IPS-20b (cell line): ENCODE measurements around the gene NHS.

ENCODE experiments used
- H3K27ac ChIP-seq: one replicate; pipeline ENCODE4 v1.5.1; 2013; ENCODE audit warnings: low read length
- H3K27me3 ChIP-seq: 2 replicates; pipeline ENCODE4 v1.6.1; 2013; ENCODE audit warnings: mild to moderate bottlenecking, low read length, inconsistent platforms; ENCODE audit not compliant: insufficient read depth
- H3K36me3 ChIP-seq: 2 replicates; pipeline ENCODE4 v1.6.1; 2013; ENCODE audit warnings: low read depth, mild to moderate bottlenecking, inconsistent platforms, low read length, moderate library complexity; ENCODE audit not compliant: insufficient read depth
- H3K4me1 ChIP-seq: 2 replicates; pipeline ENCODE4 v1.6.1; 2013; ENCODE audit warnings: mild to moderate bottlenecking, control low read depth, inconsistent platforms, low read length, moderate library complexity; ENCODE audit not compliant: insufficient read depth
- H3K4me3 ChIP-seq: 2 replicates; pipeline ENCODE4 v1.5.1; 2013; ENCODE audit warnings: mild to moderate bottlenecking, low read length, inconsistent platforms
- H3K9ac ChIP-seq: 2 replicates; pipeline ENCODE4 v1.6.1; 2013; ENCODE audit warnings: low read depth, mild to moderate bottlenecking, inconsistent platforms, low read length, moderate library complexity
- H3K9me3 ChIP-seq: 2 replicates; pipeline ENCODE4 v1.6.1; 2013; ENCODE audit warnings: mild to moderate bottlenecking, low read depth, low read length, inconsistent platforms; ENCODE audit not compliant: insufficient read depth

NHS gene

DNA sequence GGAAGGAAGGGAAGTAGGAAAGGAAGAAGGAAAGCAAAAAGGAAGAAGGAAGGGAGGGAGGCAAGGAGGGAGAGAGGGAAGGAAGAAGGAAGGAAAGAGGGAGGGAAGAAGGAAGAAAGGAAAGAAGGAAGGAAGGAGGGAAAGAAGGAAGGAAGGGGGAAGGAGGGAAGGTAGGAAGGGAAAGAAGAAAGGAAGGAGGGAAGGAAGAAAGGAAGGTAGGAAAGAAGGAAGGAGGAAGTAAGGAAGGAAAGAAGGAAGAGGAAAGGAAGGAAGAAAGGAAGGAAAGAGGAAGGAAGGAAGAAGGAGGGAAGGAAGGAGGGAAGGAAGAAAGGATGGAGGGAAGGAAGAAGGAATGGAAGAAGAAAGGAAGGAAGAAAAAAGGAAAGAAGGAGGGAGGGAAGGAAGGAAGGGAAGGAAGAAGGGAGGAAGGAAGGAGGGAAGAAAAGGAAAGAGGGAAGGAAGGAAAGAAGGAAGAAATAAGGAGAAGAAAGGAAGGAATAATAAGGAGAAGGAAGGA, 343.7 kb downstream of the NHS start:
- Histone ChIP-seq H3K4me3 (no peak overlapping the region), H3K36me3 (no peaks in the 10 kb centered on the region), H3K9ac (no peak overlapping the region), H3K9me3 (no peaks in the 10 kb centered on the region), H3K27me3 (peaks cover 10% of the 10 kb centered on the region; the same call in 1 of the 2 replicates), H3K4me1 (peaks cover 13% of the 10 kb centered on the region; the same call in 1 of the 2 replicates), H3K27ac (no peak overlapping the region)

DNA sequence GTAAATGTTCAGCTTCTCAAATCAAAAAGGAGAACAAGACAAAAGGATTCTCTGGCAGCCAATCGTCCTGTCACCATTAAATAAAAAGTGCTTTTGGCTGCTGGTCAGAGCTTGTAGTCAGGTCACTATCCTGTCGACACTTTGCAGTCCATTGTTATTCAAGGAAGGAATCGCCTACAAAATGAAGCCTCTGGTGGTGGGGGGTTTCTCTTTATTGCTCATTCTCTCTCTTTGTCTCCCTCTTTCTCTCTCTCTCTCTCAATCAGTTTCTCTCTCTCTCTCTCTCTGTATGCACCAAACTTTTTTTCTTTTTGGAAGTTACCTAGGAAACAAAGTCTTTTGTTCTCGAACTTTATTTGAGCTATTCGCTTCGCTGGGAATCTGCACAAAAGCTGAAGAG, 344.7 kb downstream of the NHS start:
- H3K27me3 ChIP-seq: peaks cover 10% of the 10 kb centered on the region; the same call in 1 of the 2 replicates
- no peaks in the 10 kb centered on the region for H3K9me3 ChIP-seq
- peaks cover 13% of the 10 kb centered on the region; the same call in 1 of the 2 replicates for H3K4me1 ChIP-seq
- H3K4me3 ChIP-seq: peak overlapping the region; percentile 55; the same call in 1 of the 2 replicates
- no peaks in the 10 kb centered on the region for H3K36me3 ChIP-seq
- H3K27ac ChIP-seq: no peak overlapping the region
- H3K9ac ChIP-seq: no peak overlapping the region

DNA sequence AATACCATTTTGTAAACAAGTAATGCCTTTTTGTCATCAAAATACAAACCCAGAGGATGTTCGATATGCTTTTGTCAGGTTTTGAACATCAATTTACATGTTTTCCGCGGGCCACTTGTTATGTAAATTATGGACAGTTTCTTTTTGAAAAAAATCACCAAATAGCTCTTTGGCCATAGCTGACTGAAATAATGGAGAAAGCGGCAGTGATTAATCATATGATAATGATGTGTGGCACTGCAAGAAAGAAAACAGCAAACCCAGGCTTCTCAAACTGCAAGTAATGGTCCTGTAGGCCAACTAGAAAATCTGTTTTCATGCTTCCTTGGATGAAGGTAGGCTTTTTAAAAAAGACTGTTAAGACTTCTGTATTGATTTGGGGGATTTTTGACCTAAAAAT, 346.7 kb downstream of the NHS start:
- H3K4me3 ChIP-seq: no peak overlapping the region; the same call in 1 of the 2 replicates
- H3K4me1 ChIP-seq: peaks cover 13% of the 10 kb centered on the region; the same call in 1 of the 2 replicates
- H3K9me3 ChIP-seq: no peaks in the 10 kb centered on the region
- H3K9ac ChIP-seq: no peak overlapping the region
- H3K36me3 ChIP-seq: 0 out of 2 replicates have a peak, but pooled peaks cover 5% of the 10 kb centered on the region
- H3K27me3 ChIP-seq: peaks cover 10% of the 10 kb centered on the region; the same call in 1 of the 2 replicates
- no peak overlapping the region for H3K27ac ChIP-seq

DNA sequence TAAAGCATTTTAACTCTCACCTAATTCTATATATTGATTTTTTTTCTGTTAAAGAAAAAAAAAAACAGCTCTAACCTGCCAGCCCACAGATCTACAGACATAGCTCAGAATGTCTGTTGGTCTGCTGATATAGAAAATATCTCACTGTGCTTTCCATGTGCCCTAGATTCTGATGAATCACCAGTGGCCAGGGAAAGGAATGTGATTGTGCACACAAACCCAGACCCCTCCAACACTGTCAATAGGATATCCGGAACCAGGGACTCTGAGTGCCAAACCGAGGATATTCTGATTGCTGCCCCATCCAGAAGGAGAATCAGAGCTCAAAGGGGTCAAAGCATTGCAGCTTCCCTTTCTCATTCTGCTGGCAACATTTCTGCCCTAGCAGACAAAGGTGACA, 350.2 kb downstream of the NHS start:
- peaks cover 10% of the 10 kb centered on the region; the same call in 1 of the 2 replicates for H3K27me3 ChIP-seq
- no peak overlapping the region for H3K9ac ChIP-seq
- H3K27ac ChIP-seq: no peak overlapping the region
- H3K36me3 ChIP-seq: peaks cover 5% of the 10 kb centered on the region; the same call in 1 of the 2 replicates
- H3K9me3 ChIP-seq: no peaks in the 10 kb centered on the region
- peaks cover 9% of the 10 kb centered on the region; the same call in 1 of the 2 replicates for H3K4me1 ChIP-seq
- no peak overlapping the region for H3K4me3 ChIP-seq

GRCh38 chrX:17732138-17732783, 357.3 kb downstream of the NHS start:
- Histone ChIP-seq H3K4me1 (no peaks in the 10 kb centered on the region), H3K9me3 (no peaks in the 10 kb centered on the region), H3K4me3 (no peak overlapping the region), H3K27ac (no peak overlapping the region), H3K36me3 (no peaks in the 10 kb centered on the region; the same call in 1 of the 2 replicates), H3K27me3 (no peaks in the 10 kb centered on the region), H3K9ac (no peak overlapping the region)

DNA sequence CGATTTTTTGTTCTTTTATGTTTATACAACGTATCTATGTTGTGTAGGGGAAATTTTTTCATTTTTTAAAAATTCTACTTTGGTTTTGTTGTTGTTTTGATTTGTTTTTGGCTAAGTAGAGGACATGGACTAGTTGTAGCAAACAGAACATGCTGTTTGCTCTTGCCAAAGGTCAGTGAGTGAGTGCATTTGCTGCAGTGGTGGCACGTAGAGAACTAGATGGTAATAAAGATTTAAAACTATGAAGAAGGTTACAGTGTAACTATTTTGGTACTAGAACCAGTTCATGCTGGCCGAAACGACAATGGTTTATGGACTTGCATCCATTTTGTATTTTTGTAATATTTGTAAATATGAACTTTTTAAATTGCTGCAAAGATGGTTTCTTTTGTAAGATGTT, 360.4 kb downstream of the NHS start:
- peaks cover 29% of the 10 kb centered on the region for H3K27me3 ChIP-seq
- no peaks in the 10 kb centered on the region for H3K36me3 ChIP-seq
- no peaks in the 10 kb centered on the region for H3K4me1 ChIP-seq
- no peak overlapping the region for H3K9ac ChIP-seq
- H3K9me3 ChIP-seq: no peaks in the 10 kb centered on the region
- no peak overlapping the region for H3K4me3 ChIP-seq
- no peak overlapping the region for H3K27ac ChIP-seq

- Histone ChIP-seq H3K27me3 (peaks cover 36% of the 10 kb centered on the region), H3K36me3 (no peaks in the 10 kb centered on the region), H3K9me3 (no peaks in the 10 kb centered on the region), H3K27ac (peak overlapping the region; percentile 36), H3K4me1 (no peaks in the 10 kb centered on the region), H3K4me3 (peak overlapping the region; percentile 62), H3K9ac (peak overlapping the region; percentile 53; the same call in 1 of the 2 replicates)
Measured at GRCh38 chrX:17736478-17736855, 361.5 kb downstream of the NHS start.

DNA sequence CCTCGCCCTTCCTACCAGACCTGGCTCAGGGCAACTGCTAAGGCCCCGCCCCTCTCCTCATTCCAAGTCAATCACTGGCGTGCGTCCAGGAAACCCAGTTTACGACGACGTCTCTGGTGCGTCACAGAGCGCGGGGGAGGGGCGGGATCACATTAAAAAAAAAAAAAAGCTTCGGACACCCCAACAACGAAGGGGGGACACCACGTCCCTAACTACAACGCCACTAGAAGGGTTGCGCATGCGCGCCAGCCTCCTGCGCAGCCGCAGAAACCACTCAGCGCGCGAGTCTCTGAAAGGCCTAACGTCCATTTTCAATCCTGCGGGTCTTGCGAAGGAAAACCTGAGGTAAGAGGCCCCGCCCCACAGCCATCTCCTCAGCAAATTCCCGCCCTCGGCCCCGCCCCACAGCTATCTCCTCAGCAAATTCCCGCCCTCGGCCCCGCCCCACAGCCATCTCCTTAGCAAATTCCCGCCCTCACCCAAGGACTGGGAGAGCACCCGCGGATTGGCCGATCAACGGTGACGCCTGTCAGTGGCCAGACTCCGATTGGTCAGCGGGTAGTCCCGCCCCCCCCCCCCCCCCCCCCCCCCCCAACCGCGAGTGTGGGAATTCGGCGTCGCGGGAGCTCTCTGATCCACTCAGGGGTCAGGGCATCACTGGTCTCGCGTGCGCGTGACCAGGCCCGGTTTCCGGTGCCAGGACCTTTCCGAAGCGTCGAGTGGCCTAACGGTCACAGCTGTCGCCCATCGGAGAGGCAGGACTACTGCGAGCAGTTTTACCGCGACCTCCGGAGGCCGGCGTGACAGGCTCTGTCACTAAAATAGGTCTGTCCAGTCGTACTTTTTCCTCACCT, 362.1 kb downstream of the NHS start, which contains the start of gene SCML1:
SCML1 (plus strand) TSS at position 638 of the 854 bp plus-strand sequence. CDS start 6,694 bp downstream, outside the sequence.
- Histone ChIP-seq H3K27me3 (peaks cover 36% of the 10 kb centered on the region), H3K9ac (peak within 1 kb of the TSS; percentile 53; the same call in 1 of the 2 replicates), H3K36me3 (no peaks in the 10 kb centered on the region), H3K9me3 (no peaks in the 10 kb centered on the region), H3K4me1 (no peaks in the 10 kb centered on the region), H3K4me3 (peak within 1 kb of the TSS; percentile 69), H3K27ac (peak within 1 kb of the TSS; percentile 36)

DNA sequence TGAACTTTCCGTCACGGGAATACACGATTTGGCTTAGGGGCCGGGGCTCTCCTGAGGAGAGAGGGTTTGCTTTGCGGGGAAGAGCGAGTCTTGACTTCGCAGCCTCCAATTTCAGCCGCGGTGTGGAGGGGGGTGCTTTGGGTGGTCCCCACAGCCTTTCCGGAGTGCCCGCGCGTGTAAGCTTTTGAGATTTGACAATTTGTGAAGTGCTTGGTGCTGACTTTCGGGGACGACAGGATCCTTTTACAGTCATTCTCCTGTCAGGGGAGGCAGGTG, 362.6 kb downstream of the NHS start:
- Histone ChIP-seq H3K9ac (no peak overlapping the region; the same call in 1 of the 2 replicates), H3K27ac (no peak overlapping the region), H3K9me3 (no peaks in the 10 kb centered on the region), H3K4me1 (no peaks in the 10 kb centered on the region), H3K4me3 (peak overlapping the region; percentile 69), H3K36me3 (no peaks in the 10 kb centered on the region), H3K27me3 (peaks cover 36% of the 10 kb centered on the region)

DNA sequence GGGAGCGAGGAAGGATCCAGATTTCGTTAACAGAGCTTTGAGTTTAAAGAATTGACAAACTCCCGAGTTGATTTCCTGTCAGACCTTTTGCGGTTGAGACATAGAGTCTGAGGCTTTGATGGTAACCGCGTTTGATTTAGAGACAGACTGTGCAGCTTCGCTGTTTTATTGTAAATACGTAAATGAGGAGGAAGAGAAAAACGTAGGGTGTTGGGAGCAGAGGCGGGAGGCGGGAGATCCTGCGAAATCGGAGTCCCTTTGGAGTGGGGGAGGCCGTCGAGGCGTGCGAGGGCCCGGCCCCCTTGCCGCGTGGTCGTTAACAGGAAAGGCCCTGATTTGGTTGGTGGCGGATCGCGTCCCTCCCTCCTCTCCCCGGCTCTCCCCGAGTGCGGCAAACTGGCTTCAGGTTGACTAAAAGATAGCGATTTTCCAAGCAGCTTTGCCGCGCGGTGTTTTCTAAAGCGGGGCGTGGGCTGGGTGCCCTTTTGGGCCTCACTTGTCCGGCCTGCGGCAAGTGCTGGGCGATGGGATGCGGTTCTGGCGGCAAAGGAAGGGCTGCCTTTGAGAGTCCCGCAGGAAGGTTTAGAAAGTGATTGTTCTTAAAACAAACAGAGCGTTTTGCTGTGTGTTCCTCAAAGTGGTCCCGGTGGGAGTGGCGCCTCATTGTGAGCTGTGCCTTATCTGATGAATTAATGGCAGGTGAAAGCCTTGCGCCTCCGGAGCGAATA, 363.1 kb downstream of the NHS start:
- peaks cover 36% of the 10 kb centered on the region for H3K27me3 ChIP-seq
- H3K4me3 ChIP-seq: peak overlapping the region; percentile 69
- H3K27ac ChIP-seq: no peak overlapping the region
- no peak overlapping the region; the same call in 1 of the 2 replicates for H3K9ac ChIP-seq
- no peaks in the 10 kb centered on the region for H3K4me1 ChIP-seq
- H3K9me3 ChIP-seq: no peaks in the 10 kb centered on the region
- H3K36me3 ChIP-seq: no peaks in the 10 kb centered on the region
